ENCODE results near the gene RIN3.

DNA sequence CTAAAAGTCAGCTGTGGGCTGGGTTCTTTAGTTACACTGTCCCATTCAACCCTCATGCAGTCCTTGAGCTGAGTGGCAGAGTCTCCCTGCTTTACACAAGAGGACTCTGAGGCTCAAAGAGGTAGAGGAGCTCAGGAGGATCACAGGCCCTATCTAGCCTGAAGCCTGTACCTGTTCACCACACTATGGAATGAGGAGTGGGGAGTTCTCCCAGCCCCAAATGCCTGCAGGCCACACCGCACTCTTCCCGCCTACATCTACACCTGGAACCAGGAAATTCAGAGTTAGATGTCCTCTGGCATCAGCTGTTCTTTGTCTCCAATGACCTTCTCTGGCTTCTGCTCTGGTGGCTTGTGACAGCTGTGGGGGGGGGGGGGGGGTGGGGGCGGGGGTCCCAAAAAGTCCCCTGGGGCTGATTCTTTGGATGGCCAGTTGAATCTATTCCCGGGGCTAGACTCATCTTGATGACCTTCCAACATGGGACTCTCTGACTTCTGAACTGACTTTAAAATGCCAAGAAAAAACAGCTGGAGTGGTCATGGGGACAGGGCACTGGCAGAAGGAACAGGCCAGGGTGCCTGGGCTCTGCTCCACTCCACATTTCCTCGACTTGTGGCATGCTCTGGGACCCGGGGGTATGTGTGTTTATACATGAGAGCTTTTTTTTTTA is 30.6 kb downstream of the RIN3 start:
- TF ChIP-seq, protein P1, sequence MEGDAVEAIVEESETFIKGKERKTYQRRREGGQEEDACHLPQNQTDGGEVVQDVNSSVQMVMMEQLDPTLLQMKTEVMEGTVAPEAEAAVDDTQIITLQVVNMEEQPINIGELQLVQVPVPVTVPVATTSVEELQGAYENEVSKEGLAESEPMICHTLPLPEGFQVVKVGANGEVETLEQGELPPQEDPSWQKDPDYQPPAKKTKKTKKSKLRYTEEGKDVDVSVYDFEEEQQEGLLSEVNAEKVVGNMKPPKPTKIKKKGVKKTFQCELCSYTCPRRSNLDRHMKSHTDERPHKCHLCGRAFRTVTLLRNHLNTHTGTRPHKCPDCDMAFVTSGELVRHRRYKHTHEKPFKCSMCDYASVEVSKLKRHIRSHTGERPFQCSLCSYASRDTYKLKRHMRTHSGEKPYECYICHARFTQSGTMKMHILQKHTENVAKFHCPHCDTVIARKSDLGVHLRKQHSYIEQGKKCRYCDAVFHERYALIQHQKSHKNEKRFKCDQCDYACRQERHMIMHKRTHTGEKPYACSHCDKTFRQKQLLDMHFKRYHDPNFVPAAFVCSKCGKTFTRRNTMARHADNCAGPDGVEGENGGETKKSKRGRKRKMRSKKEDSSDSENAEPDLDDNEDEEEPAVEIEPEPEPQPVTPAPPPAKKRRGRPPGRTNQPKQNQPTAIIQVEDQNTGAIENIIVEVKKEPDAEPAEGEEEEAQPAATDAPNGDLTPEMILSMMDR (IDR thresholded peaks at IDR 0.05) = no peak
- no peak for TF ChIP-seq POLR2A (IDR thresholded peaks at IDR 0.05)
